ENCODE data around the gene SCRN1. TPM values are rescaled to one million over a fixed set of nuclear protein-coding genes. Genes with fewer than 3 reads are reported as not detected.

SCRN1 gene
- total and polyA plus RNA-seq, 2 of the 4 experiments (the other 2 are of a cell fraction), result 57.1 to 124 TPM

GRCh38 chr7:29918850-29919249 is 70.8 kb downstream of the SCRN1 start:
- Histone ChIP-seq H3K9me3 (ENCODE audit: control insufficient read depth, insufficient read depth, low read length) (no peaks in the 10 kb centered on the region), H2AFZ (replicated peaks; ENCODE audit: low read length, poor library complexity) (no peak overlapping the region), H3K18ac (ENCODE audit: low read depth, low read length) (no peak overlapping the region), H4K20me1 (ENCODE audit: insufficient read depth, low read length) (peaks cover 5% of the 10 kb centered on the region; the same call in 1 of the 2 replicates), H3K4me3 (ENCODE audit: insufficient read depth, low read depth, low read length) (no peak overlapping the region), H3K9ac (ENCODE audit: low read depth, low read length) (no peak overlapping the region), H4K91ac (ENCODE audit: insufficient read depth, low read depth, low read length) (no peak overlapping the region), H3K79me1 (ENCODE audit: low read depth in 1 of 2, low read length in 2 of 2) (peaks cover 3 to 6% of the 10 kb centered on the region in 2 experiments; a peak in 2 of 4 replicates), H3K4me2 (ENCODE audit: low read depth, low read length) (no peak overlapping the region), H3K36me3 (ENCODE audit: control insufficient read depth, insufficient read depth, low read length) (peaks cover 27% of the 10 kb centered on the region), H3K27ac (ENCODE audit: insufficient read depth, low read length) (no peak overlapping the region), H3K4ac (ENCODE audit: low read depth, low read length) (no peak overlapping the region), H3K14ac (replicated peaks; ENCODE audit: low read depth, low read length) (no peak overlapping the region), H2AK9ac (replicated peaks; ENCODE audit: low read depth, low read length, poor library complexity) (no peak overlapping the region), H3K56ac (ENCODE audit: extremely low read depth, insufficient read depth, low read length) (no peak overlapping the region), H2AK5ac (ENCODE audit: low read depth, low read length) (no peak overlapping the region), H3K27me3 (ENCODE audit: control insufficient read depth, insufficient read depth, low read length) (no peaks in the 10 kb centered on the region), H2BK120ac (ENCODE audit: low read depth, low read length) (no peak overlapping the region), H4K5ac (ENCODE audit: low read depth, low read length) (no peak overlapping the region), H2BK5ac (ENCODE audit: low read depth, low read length, poor library complexity, severe bottlenecking) (no peak overlapping the region), H4K8ac (ENCODE audit: low read depth in 2 of 2, low read length in 2 of 2) (no peak overlapping the region), H2BK15ac (ENCODE audit: low read depth, low read length) (no peak overlapping the region), H2BK20ac (ENCODE audit: low read depth, low read length) (no peak overlapping the region), H3K4me1 (ENCODE audit: control insufficient read depth, insufficient read depth, low read length) (no peaks in the 10 kb centered on the region), H3K9me1 (ENCODE audit: insufficient read depth, low read length) (no peaks in the 10 kb centered on the region), H3K23ac (ENCODE audit: low read depth, low read length) (no peak overlapping the region)
- dilution Hi-C loops (cut with HindIII; ENCODE audit: low sequenced_read_pairs, unreplicated experiment) (no loop called here), in situ Hi-C loops (cut with MboI; ENCODE audit: low sequenced_read_pairs) (no loop called here), intact Hi-C loops (cut with micrococcal nuclease) (no loop called here)
- CTCF ChIA-PET, result no interaction called here
- 89% methylated on average over 4 of the region's 4 CpGs; no CpG with 5 or more reads in 1 of the 2 experiments for WGBS, 2 experiments (ENCODE audit: extremely low coverage in 2 of 2, insufficient read length in 1 of 2)
- ATAC-seq (ENCODE audit: low read depth) (no peak), DNase-seq (no peak)
- no peak for TF ChIP-seq BHLHE40 (IDR thresholded peaks at IDR 0.05; ENCODE audit: low read depth, low read length)
- POLR2A ChIA-PET (ENCODE audit: unreplicated experiment), result no interaction called here
- no TSS peak for BruUV-seq (replicated peaks)

Data from IMR-90 (cell line).